Kidney tubule cell (primary cell): ENCODE measurements around the gene VPS4A.
"Not testable (repeated sequence)": the region's sequence is repeated elsewhere in the genome, so short reads cannot be mapped to it uniquely, and the experiment has no call there.

Experiments used
- DNase-seq: peaks from one replicate; pipeline ENCODE4 v3.0.0-alpha.2; 2018; ENCODE audit warnings: low spot score

VPS4A gene

DNA sequence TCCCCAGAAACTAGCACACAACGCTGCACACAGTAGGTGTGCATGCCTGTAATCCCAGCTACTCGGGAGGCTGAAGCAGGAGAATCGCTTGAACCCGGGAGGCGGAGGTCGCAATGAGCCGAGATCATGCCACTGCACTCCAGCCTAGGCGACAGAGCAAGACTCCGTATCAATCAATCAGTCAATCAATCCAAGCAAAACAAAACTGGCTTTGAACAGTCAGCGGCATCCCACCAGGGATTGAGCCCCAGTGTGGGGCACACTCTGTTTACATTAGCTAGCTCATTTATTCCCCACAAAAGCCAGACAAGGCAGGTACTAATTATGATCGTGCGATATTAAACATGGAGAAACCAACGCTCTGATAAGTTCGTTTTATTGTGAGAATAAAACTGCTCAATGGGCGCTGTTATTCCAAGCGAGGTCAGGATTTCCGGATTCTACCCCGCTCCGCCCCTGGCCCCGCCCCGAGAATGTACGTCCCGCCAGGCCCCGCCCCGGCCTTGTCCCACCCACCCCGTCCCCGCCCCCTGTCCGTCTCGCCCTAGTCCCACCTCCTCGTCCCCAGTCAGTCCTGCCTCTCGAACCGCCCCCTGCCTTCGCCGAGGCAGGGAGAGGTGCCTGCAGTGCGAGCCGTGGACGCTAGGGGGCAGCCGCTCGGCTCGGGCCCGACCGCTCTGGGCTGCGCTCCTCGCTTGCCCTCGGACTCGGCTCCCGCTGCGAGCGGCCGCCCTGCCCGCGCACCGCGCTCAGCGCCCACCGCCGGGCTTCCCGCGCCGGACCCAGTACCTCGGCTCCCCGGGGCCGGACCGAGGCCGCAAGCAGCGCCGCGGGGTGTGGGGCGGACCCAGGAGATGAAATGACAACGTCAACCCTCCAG, at the start of gene VPS4A:
TSS of gene VPS4A (plus strand) at position 698 of the 880 bp plus-strand sequence. CDS start at position 860, 162 bp downstream.
- DNase-seq = peak; percentile 95

DNA sequence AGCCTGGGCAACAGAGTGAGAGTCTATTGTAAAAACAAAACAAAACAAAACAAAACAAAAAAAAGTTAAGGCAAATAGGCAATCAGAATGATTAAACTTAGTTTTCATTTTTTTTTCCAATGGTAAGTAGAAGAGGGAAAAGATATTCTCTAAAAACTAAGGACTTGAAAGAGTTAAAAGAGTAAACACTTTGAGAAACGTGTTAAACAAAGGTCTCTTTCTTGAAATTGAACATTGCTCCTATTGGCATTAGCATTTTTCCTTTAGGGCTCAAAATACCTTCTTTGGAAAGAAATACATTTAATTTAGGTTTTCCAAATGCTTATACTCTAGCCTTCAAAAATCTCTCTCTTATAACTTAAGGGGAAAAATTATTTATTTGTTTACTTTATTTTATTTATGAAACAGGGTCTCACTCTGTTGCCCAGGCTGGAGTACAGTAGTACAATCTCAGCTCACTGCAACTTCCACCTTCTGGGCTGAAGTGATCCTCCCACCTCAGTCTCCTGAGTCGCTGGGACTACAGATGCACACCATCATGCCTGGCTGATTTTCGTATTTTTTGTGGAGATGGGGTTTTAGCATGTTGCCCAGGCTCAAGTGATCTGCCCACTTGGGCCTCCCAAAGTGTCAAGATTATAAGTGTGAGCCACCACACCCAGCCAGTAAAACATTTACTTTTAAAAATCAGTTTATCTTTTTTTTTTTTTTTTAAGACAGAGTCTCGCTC, 44.7 kb upstream of the VPS4A start:
- DNase-seq = no peak

DNA sequence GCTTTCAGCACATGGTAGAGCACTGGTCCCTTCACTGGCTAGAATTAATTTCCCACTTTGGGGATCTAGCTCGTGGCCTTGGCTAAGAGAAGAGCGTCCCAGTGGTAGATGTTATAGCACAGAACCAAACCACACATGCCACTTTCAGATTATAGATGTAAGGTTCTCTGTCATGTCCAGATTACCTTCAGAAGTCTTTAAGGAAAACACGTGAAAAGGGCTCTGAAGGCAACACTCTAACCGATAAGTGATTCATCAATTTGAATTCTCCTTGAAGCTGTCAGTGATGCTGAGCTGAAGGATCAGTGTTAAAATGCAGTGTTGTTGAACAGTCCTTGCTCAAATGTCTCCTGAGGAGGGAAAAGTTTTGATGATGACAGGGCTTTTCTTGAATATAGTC, 43.5 kb upstream of the VPS4A start:
- no peak for DNase-seq

DNA sequence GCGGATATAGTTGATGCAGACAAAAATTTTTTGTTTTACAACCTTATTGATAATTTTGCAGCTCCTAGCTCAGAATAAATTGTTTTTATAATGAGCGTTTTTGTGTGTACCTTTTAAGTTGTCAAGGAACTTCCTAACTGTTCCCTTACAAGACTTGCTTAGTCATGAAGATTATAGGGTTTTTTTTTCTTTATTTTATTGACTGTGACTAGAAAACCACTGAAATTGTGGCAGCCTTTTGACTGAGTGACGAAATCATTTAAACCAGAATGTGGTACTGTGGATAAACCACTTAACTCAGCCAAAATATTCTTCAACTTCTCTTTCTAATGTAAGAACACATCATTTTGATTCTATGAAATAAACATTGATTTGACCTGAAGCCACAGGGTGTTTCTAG, 40.8 kb upstream of the VPS4A start:
- no peak for DNase-seq

DNA sequence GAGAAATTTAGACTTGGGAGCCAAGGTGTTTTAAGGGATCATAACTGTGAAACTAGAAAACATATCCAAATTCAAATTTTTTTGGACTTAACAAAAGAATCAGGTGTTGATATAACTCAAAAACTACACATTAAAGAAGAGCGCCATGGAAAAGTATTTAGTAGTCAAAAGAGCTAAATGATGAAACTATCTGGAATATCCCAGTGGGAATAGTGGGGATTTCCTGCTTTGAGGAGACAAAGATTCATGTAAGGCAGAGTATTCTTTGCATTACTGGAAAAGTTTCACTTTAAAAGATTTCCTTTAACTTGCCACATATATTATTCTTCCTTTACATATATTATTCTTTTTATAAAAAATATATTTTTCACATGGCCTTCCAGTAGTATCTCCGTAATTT, 40.3 kb upstream of the VPS4A start:
- DNase-seq = no peak

DNA sequence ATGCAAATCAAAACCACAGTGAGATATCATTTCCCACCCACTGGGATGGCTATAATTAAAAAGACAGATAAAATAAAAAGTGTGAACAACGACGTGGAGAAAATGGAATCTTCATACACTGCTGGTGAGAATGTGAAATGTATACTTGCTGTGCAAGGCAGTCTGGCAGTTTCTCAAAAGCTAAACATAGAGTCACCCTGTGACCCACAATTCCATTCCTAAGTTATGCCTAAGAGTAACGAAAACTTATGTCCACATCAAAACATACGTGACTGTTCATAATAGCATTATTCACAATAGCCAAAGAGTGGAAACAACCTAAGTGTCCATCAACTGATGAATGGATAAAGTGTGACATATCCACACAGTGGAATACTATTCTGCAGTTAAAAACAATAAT, 38.1 kb upstream of the VPS4A start:
- DNase-seq = no peak

DNA sequence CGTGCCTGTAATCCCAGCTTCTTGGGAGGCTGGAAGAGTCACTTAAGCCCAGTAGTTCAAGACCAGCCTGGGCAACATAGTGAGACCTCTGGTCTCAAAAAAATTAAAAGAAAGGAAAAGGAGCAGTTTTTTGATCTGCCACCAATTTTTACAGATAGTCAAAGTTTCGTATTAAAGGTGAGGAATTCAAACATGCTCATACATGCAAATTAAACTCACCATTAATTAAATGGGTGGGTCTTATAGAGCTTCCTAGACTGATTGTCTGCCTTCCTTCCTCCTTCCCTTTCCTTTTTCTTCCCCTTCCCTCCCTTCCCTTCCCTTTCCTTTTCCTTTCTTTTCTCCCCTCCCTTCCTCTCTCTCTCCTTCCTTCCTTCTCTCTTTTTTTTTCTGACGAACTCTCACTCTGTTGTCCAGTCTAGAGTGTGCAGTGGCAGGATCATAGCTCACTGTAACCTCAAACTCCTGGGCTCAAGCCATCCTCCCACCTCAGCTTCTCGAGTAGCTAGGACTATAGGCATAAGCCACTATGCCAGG, 36.4 kb upstream of the VPS4A start:
- DNase-seq = no peak

DNA sequence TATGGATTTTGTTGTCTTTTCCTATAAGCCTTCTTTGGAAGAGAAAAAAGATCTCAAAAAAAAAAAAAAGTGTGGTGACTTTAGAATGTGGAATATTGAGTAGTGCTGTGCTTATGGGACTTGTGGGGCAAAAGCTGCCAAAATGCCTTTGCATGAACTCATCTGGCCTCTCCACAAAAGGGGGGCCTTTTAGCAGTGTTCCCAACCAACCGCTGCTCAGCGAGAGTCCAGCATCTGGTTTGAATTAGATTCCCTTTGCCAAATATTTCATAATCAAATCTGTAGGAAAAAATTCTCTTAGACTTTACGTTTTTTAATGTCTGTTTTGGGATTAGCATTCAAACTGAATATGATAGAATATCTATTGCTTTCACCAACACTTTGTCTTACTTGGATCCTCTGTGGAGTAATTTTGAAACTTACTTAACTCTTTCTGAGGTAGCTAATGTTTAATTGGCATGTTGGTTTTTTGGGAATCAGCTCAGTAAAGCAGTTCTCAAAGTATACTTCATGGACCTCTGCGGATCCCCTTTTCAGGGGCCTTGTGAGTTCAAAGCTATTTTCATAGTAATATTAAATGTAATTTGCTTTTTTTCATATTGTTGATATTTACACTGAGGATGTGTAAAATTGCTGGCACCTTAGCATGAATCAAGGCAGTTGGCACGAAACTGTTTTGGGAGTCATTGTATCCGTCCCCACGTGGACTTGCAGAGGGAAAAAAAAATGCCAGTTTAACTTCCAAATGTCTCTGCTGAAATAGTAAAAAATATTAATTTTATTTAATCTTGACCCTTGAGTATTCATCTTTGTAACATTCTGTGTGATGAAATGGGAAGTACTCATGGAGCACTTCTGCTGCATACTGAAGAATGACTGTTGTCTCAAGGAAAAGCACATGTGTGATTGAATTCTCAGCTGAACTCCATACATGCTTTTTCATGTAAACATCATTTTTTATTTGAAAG, 34.7 kb upstream of the VPS4A start:
- no peak for DNase-seq

DNA sequence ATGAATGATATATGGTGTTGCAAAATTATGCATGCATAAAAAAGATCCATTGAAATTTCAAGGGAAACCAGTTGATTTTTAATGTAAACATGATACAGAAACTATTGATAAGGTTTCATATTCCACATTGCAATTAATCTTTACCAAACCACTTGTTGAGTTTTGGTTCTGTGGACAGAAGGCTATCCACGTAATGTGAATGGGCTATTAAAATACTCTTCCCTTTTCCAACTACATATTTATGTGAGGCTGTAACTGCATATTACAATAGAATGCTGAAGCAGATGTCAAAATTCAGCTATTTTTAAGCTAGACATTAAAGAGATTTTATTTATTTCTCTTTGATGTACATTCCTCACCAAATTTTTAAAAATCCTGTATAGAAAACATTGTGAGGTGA, 33.7 kb upstream of the VPS4A start:
- no peak for DNase-seq

DNA sequence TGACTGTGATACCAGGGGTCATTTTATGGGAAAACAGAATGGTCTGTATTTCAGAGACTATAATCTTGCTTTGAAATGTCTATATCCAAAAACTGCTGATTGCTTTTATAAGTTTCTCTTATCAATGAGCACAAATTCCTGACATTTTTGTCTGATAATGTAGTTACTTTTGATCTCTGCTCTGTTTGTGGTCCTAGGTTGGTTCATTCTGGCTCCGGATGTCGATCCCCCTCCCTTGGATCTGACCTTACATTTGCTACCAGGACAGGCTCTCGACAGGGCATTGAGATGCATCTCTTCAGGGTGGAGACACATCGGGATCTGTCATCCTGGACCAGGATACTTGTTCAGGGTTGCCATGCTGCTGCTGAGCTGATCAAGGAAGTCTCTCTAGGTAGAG, 27.3 kb upstream of the VPS4A start:
- no peak for DNase-seq

DNA sequence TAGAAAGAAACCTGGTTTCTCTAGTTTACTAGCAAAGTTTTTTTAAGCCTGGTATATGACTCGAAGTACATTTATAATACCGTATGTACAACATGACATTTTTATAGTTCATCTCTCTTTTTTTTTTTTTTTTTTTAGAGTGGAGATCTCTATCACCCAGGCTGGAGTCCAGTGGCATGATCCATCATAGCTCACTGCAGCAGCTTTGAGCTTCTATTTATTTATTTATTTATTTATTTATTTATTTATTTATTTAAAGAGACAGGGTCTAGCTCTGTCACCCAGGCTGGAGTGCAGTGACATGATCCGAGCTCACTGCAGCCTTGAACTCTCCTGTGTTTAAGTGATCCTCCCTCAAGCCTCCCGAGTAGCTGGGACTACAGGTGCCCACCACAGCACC, 25.9 kb upstream of the VPS4A start:
- no peak for DNase-seq

DNA sequence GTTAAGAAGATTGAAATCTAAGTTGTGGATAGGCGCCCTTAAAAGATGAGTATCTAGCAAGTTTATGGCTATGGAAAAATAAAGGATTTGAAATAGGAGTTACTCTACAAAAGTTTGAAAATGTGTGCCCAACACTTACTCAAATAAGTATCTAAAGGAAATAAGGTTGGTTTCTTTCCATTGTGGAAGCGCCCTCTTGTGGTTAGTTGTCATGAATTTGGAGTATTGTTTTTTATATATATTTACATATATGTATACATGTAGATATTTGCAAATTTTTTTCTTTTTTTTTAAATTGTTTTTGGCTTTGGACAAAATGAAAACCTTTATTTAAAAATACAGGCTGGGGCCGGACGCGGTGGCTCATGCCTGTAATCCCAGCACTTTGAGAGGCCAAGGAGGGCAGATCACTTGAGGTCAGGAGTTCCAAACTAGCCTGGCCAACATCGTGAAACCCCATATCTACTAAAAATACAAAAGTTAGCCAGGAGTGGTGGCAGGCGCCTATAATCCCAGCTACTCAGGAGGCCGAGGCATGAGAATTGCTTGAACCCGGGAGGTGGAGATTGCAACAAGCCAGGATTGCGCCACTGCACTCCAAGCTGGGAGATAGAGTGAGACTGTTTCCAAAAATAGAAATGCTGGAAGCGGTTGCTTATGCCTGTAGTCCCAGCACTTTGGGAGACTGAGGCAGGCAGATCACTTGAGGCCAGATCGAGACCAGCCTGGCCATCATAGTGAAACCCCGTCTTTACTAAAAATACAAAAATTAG, 24.0 kb upstream of the VPS4A start:
- DNase-seq = peak; percentile 58

DNA sequence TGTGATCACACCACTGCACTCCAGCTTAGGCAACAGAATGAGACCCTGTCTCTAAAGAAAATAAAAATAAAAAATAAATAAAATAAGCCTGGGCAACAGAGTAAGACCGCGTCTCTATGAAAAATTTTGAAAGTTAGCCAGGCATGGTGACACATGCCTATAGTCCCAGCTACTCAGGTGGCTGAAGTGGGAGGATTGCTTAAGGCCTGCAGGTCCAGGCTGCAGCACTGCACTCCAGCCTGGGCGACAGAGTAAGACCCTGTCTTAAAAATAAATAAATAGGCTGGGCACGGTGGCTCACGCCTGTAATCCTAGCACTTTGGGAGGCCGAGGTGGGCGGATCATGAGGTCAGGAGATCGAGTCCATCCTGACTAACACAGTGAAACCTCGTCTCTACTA, 19.5 kb upstream of the VPS4A start:
- not testable (repeated sequence) for DNase-seq

DNA sequence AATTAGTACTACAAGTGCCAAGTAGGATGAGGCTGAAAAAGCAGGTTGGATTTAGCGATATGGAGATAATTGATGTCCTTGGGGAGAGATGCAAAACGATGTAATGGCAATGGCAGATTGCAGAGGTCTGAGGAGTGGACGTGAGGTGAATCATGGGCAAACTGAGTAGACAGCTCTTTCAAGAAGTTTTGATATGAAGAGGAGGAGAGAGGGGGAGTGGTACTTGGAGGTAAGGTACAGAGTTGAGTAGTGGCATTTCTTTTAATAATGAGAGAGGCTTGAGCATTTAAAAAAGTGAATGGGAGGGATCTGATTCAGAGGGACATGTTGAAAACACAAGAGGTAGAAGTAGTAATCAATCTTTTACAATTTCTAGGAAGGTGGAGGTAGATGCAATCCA, 17.7 kb upstream of the VPS4A start:
- DNase-seq = no peak

DNA sequence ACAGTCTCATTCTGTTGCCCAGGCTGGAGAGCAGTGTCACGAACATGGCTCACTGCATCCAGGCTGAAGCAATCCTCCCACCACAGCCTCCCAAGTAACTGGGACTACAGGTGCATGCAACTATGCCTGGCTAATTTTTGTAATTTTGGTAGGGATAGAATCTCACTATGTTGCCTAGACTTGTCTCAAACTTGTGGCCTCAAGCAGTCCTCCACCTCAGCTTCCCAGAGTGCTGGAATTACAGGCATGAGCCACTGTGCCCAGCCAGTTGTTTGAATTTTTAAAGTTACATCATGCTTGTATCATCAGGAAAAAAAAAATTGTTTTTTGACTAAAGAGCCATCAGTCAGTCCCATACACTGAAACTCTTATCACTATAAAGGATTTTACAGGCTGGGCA, 17.1 kb upstream of the VPS4A start:
- no peak for DNase-seq

DNA sequence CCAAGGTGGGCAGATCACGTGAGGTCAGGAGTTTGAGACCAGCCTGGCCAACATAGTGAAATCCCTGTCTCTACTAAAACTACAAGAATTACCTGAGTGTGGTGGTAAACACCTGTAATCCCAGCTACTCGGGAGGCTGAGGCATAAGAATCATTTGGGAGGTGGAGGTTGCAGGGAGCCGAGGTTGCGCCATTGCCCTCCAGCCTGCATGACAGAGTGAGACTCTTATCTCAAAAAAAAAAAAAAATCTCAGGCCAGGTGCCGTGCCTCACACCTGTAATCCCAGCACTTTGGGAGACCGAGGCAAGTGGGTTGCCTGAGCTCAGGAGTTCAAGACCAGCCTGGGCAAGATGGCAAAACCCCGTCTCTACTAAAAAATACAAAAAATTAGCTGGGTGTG, 14.4 kb upstream of the VPS4A start:
- DNase-seq = not testable (repeated sequence)

DNA sequence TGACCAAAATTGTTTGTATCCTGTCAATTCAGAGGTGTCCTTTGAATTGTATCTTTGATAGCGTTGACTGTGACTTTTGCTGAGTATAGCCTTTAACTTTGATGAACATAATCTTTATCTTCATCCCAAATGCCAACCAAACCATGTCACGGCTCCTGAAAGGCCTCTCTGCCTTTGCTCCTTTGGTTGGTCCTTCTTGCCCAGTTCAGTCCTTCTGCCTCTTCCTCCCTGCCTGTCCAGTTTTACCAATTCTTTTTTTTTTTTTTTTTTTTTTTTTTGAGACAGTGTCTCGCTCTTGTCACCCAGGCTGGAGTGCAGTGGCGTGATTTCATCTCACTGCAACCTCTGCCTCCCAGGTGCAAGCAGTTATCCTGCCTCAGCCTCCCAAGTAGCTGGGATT, 12.9 kb upstream of the VPS4A start:
- no peak for DNase-seq

DNA sequence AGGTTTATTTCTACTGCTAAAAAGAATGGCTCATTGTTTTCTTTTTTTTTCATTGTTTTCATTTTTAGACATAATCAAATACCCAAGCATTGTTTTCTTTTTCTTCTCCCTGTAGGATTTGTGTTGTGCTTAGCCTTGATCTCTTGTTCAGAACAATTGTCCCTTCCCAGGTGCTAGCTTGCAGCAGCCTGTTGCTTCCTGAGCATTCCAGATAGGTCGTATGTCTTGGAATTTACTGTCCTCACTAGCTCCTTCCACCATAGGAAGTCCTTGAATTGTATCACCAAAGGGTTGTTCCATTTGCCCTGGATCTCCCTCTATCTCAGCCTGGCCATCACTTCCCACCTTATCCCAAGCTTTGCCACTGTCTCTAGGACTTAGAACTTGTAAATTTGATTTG, 10.0 kb upstream of the VPS4A start:
- no peak for DNase-seq

DNA sequence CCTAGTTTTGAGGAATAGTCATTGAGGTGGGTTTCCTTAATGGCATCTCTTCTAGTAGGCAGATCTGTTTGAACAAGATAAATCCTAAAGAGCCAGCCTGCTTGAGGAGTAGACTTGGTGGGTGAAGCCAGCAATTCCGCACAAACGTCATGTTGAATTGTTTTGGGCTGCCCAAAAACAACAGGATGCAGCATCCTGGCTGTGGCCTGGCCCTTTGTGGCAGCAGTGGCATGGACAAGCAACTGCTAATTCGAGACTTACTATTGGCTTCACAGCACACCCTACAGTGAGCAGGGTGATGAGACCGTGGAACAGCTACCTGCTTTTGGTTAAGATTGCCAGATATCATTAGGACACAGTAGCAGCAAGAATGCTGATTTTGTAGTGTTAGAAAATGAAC, 9.3 kb upstream of the VPS4A start:
- no peak for DNase-seq

DNA sequence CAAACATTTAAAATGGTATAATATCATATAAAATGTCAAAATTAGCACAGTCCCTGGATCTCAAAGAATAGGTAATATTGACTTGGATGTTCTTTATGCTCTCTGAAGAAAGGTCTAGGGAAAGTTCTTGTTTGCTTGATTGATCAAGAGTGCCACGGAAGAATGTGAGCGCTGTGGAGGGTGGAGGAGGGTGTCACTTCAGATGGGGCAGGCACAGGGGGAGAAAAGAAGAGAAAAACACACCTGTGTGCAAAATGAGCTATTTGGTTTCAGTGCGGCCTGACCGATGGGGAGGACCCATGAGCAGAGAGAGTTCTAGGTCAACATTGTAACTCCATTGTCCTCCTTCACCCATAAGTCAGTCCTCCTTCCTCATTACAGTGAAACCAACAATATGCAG, 8.8 kb upstream of the VPS4A start:
- peak; percentile 30 for DNase-seq

DNA sequence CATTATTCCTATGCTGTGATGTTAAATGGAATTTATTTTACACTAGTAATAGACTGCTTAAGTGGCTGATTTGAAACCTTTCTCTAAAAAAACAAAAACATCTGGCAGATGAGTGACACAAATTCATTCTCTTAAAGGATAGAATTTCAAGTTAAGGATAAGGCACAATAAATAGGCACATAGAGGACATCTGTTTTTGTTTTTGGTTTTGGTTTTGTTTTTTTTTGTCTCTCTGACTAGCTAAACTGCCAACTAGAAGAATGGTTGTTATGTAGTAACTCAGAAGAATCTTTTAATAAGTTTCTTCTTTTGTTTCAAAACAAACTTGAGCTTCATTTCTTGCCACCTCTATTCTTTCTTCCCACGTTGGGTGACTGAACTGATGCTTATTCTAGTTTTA, 5.1 kb upstream of the VPS4A start:
- DNase-seq = no peak
